NCI-H1048 (cell line): Measurements from ENCODE around the gene TTLL7.
"Not testable (repeated sequence)": the region's sequence is repeated elsewhere in the genome, so short reads cannot be mapped to it uniquely, and the experiment has no call there.

Source experiments
- DNase-seq: peaks from one replicate; lab custom pipeline; 2025; lab: John Stamatoyannopoulos, UW

The TTLL7 gene

DNA sequence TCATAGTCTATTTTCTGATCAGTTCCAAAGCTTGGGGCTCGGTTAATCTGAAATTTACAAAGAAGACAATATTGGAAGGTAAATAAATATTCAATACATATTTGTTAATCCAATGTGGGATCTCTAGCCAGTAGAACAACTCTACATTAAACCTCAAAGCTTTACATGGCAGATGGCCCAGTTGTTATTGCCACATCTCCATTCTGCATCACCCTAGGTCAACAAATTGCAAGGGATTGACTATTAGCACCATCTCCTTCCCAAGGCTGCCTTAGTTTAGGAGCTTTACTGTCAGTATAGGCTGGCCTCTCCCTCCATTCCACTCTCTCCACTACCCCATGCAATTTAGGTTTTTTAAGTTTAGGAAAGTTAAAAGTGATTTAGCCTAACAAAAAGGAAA is 69.7 kb downstream of the TTLL7 start:
- DNase-seq = no peak

DNA sequence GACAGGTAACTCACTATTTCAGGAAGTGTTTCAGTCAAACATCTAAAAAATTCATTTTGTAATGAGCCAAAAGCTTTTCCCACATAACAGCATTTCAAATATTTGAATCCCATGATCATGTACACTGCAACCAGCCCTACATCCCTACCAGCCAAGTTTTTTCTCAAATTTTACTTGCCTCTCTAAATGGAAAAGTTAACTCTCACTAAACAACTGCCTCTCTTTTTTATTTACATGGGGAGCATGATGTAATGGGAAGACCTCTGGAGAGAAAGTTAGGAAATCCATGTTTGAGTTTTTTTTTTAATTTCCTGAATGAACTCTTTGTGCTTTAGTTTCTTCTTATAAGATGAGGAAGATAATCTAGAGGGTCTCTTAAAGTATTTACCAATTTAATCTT is 70.5 kb downstream of the TTLL7 start:
- DNase-seq = no peak

DNA sequence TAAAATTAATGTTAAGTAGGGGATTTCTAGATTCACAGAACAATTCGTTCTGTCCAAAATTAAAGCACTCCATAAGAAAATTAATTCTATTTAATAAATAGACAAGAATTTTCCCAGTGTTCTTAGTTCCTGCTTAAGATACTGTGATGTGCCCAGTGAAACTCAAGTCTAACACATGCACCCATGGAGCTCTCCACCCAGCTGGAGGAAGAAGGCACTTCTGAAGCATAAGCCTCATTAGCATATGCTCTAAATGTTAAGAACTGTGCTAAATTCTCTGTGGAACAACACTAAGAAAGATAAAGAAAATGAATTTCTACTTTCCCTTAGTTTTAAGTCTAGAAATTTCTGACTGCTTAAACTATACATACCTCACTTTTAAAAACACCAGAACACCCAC is 71.2 kb downstream of the TTLL7 start:
- no peak for DNase-seq

DNA sequence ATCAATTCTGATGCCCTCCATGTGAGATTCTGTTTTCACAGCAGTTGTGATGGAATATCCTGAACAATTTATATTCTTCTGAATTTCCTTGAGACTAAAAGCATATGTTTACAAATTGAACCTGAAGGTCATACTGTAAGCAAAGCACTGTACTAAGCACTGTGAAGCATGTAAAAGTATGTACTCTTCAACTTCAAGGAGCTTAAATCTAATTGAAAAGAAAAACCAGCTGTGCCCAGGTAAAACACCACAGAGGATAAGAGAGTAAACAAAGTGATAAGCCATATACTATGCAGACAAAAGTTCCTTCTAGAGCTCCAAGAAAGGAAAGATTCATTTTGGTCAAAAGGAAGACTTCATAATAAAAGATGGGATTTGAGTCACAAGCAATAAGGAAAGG is 71.9 kb downstream of the TTLL7 start:
- DNase-seq = no peak

DNA sequence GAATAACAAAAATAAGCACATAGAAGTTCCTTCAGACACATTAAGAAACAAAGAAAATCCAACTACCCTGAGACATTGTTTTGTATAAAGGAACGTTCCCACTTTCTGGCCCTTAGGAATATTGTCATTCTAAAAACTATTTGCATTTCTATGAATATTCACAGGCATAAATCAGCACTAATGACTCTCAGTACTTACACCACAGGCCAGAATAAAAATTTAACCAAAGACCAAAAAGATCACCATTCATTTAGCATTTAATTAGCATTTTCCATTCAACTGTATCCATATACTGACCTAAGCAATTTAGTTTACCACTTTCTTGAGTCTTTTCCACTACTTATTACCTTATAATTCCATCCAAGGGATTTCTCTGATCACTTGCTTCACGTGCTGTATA is 75.4 kb downstream of the TTLL7 start:
- DNase-seq = no peak

DNA sequence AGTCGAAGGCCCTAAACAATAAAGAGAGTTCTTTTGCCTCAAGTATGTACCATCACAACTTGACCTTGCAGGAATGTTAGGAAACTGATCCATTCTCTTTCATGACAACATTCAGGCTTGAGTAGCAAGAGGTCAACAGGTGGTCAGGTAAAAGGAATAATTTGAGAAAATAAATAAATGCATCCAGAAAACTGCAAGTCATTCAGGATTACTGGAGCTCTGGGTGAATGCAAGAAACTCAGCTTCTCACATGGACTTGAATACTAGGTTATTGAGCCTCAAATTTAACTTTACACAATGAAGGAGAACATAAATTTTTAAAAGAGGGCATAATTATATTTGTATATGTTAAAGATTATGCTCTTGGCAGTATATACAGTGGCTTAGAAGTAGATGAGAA is 76.5 kb downstream of the TTLL7 start:
- DNase-seq = no peak

DNA sequence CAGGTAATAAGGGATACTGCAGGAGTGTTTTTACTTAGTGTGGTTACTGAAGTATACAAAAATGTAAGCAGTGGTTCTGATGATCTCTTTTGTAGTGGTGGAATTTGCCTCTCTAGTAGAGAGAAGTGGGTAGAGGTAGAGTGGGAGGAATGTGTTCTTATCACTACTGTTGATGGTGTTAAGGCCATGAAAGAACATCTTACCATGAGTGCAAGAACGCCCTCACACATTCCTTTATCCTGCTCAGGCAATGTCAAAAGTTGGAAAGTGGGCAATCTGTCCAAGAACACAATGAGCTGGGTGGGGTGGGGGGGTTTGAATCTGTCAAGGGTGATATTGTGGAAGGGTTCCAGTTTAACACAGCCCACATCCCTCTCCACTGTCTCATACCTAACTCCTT is 78.6 kb downstream of the TTLL7 start:
- no peak for DNase-seq

DNA sequence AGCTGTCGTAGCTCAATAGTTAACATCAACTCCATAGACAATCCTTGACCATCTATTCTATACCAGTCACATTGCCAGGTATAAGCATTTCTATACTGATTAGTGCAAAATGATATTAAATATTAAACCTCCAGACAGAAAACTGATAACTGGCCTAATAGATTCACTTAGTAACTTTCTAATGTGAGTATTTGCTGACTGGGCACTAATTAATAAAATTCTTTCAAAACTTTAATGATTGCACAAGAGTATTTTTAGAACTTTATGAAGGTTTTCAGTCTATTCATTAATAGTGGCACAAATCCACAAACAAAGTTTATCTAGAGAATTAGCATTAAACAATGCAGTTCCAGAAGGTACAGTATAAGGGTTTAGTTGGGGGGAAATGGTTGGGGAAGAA is 79.1 kb downstream of the TTLL7 start:
- no peak for DNase-seq

DNA sequence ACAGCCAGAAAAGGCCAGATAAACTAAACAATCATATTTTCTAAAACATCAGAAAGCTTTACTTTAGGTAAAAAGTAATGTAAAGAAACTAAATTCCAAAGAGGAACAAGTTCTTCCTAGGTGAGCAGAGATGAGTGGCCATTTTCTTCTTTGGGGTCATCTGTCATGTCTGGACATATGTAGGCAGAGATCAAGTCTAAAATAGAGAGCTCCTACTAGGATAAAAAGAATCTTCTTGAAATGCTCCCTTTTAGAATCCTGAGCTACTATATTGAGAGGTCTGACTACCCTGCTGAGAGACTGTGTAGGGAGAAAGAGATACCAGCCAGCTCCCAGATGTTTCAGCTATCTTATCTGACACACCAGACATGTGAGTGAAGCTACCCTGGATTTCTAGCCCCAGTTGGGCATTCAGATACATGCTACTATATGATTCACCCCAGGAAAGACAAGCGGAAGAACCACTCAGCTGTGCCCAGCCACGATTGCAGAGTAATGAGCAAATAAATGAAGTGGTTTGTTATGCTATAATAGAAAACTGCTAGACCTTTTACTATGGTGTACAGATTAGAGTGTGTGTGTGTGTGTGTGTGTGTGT is 80.1 kb downstream of the TTLL7 start:
- DNase-seq = no peak

DNA sequence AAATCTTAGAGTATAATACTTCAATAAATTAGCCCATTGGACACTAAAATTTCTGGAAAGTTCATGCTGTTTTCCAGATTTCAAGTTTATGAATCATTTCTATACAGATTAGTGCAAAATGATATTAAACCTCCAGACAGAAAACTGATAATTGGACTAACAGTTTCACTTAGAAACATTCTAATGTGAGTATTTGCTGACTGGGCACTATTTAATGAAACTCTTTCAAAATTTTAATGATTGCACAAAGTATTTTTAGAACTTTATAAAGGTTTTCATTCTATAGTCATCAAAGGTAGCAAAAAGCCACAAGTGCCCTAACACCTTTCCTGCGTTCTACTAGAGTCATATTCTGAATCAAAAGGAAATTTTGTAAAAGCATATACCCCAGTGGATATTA is 81.0 kb downstream of the TTLL7 start:
- no peak for DNase-seq

DNA sequence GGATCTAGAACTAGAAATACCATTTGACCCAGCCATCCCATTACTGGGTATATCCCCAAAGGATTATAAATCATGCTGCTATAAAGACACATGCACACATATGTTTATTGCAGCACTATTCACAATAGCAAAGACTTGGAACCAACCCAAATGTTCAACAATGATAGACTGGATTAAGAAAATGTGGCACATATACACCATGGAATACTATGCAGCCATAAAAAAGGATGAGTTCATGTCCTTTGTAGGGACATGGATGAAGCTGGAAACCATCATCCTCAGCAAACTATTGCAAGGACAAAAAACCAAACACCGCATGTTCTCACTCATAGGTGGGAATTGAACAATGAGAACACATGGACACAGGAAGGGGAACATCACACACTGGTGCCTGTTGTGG is 82.8 kb downstream of the TTLL7 start:
- DNase-seq = not testable (repeated sequence)

DNA sequence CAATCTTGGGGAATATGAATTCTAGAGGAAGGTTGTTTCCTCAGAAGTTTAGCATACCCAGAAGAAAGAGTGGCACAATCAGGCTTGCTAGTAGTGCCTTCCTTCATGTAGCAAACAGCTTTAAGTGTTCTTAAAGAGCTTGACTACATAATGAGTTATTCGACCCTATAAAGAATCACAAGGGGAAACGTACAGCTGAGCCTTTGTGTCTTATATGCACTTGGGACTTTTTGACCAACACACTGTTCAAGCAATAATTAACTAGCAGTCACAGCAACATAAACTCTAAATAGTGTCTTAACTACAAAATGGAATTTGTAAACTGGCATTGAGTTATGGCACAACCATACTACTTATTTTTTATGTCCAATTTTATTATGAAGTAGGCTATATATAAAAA is 86.1 kb downstream of the TTLL7 start:
- DNase-seq = no peak

DNA sequence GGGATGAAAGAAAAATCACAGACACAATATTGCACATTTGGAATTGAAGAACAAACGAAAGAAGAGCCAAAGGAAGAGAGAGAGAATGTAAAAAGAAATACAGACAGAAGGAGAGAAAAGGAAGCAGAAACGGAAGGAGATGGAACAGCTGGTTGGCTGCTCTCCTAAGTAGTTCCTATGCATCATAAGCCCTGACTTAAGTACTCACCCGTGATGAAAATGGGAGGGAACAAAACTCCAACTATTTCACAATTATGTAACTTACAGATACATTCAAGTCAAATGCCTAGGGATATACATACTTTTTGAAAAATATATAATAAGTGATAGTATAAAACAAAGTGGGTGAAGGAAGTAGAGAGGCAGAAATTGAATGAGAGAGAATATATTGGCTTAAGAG is 88.5 kb downstream of the TTLL7 start:
- no peak for DNase-seq

DNA sequence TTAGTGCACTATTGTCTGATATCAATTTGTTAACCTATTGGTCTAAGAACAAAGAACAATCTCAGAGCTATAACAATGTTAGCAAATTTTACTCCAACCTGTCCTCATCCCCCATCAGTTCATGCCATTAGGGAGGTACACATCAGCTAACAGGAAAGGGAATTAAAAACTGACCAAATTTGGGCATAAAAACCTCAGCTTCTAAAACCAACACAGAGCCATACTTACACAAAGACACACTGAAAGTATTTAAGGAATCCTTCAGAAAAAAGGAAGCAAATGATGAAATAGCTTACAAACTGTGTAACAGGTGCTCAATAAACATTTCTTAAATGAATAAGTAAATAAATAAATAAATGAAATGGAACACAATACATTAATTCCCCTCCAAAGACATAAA is 89.2 kb downstream of the TTLL7 start:
- no peak for DNase-seq

DNA sequence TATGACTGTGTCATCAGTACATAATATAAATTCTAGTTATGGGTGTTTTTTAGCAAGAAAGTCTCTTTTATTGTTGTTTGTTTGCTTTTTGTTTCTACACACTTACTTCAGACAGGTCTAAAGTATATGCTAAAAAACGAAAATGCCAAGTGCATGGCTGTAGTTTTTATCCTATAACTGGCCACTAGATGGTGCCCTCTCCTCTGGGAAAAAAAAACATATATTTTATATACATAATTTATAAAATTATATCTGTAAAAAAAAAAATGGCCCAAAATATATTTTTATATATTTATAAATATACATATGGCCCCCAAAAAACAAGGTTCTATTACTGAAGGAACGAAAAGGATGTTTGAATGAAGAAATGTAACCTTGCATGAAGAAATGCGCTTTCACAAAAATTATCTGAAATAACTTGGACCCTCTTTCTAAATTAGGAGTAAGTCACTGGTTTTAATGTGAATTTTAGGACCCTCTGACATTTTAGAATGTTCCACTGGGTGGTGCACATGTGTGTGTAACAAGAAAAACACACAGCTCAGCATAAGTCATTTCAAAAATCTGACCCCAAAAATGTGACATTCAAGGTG is 93.5 kb downstream of the TTLL7 start:
- DNase-seq = no peak

DNA sequence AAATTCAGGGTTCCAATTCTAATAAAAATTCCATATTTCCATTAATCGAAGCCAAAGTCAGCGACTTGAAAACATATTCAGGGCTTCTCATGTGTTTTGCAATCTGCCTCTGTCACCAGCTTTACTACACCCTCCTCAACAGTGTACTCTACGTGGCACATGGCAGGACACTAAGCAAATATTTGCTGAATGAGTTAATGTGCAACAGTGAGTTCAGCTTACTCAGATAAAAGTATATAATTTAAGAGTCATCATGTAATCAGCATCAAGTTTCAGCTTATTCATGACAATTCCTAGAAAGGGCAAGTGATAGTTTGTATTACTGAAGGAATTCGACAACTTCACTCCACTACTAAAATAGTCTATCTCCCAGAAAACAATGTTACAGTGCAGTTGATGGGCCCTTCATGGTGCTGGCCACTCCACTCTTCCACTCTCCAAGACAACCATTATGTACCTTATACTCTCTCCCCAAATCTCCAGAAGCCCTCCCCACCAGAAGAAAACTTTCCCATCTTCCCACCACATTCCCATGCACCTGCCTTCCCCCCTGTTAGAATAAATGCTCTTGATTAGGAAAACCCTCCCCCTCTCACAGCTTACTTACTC is 97.3 kb downstream of the TTLL7 start:
- no peak for DNase-seq

DNA sequence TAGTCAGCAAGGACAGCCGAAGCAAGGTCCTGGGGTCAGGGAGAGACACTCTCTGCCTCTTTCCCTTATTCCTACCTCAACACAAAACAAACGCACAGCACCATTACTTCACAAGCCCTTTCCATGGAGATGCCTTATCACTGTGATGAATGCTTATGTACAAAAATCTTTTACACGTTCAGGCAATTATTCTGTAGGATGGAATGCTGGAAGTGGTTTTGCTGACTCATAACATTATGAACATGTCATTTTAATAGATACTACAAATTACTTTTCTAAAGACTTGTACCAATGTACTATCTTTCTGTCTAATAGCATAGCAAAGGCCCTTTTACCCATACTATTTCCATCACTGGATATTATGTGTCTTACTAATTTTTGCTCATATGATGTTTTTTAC is 98.4 kb downstream of the TTLL7 start:
- DNase-seq = no peak

DNA sequence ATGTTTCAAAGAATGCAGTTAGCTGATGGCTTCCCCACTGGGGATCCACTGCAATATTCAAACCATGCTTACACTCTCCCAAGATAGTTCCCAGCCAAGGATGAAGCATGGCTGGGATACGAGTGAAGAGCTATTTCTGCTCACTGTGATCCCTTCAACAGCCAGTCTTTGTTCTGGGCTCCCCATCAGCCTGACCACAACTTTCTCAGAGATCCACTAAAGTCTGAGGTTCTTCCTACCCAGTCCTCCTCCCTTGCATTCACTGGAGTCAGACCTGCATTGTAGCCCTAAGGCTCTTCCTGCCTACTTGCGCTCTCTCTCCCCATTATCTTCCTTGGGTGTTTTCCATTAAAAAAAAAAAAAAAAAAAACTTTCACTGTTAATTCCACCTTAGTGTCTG is 101.4 kb downstream of the TTLL7 start:
- DNase-seq = no peak

DNA sequence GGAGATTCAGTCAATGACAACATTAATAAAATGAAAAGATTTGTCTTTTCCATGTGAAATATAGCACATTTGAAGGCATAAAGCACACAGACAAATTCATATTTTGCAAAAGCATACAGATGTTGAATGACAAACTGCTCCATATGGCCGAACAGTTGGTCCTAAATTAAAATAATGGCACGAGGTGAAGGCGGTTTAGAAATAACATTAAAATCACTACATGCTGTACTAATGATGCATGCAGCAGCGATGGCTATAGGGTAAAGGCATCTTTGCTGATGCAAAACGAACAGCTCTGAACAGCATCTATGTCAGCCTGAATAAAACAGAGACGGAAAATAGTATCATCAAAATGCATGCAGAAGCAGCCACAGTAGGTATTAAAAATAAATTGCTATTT is 102.6 kb downstream of the TTLL7 start:
- DNase-seq = no peak

DNA sequence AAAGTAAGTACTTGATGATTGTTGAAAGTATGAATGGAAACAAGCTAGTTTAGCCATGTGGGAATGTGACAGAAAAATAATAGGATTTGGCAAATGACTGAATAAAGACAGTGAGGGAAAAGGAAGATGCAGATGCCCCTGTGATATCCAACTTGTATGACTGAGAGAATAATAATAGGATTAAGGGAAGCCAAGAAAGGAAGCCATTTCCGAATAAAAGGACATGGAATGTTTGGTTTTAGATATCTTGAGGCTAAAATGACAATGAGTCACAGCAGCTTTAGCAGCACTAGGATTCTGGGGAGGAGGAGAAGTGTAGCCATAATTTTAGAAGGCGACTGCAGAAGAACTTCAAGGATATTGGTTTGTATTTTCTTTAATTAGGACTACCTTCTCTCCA is 109.2 kb downstream of the TTLL7 start:
- DNase-seq = no peak

DNA sequence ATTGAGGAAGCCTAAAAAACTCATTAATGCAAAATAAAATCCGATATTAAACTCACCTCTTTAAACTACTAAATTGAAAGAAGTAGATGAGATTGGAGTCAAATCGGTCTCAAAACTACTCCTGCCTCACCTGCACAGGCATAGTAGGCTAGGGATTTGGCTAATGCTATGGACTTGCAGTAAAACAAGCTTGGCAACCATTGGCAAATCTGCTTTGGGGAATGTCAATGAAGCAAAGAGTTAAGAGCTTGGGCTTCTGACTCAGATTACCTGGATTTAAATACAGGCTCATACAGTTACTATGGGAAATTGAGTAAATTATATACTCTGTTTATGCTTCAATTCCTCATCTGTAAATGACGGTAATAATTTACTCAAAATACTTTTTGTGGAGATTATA is 111.4 kb downstream of the TTLL7 start:
- no peak for DNase-seq

DNA sequence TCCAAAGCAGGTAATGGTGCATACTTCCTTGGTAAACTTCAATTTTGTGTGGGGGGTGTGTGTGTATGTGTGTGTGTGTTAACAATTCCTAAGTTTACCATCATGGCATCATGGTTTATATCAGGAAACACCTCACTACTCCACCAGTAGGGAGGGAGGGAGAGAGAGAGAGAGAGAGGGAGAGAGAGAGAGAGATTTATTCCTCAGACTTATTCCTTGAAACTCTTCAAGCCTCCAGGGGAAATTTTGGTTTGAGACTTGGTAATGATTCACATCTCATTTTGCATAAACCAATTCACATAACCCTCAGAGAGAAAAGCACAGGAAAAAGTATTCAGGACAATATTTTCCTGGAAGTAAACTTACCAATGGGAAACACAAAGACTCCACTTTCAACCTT is 115.0 kb downstream of the TTLL7 start:
- DNase-seq = no peak

DNA sequence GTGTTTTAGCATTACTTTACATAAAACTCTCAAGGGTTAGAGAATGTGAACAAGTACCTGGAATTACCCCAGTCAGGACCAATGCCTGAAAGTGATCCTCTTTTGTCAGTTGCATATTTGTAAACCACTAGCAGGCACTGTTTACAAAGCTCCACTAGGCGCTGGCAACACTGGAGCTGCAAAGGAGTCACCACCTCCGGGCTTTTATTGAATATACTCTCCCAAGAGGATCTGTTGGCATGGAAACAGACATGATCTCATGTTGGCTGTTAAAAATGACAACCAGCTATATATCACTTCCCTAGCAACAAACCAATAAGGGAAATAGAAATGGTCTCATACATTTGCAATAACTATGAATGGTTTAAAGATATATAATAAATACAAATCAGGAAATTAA is 116.0 kb downstream of the TTLL7 start:
- DNase-seq = no peak

DNA sequence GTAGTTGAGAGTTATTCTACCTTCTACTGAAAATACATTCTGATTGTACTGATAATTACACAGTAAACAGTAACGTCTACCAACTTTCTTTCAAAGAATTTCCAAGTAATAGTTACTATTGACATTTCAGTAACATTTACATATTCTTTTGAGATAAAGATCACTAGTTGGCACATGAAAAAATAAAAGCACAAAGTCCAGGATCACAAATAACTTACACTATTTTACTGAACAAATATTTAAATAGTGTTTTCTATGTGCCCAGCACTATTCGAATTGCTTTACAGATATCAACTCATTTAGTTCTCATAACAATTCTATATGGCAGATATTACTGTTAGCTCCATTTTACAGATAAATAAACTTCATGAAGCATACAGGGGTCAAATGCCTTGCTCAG is 126.4 kb downstream of the TTLL7 start:
- DNase-seq = no peak
